ENCODE measurements around the gene MPRIP.

DNA sequence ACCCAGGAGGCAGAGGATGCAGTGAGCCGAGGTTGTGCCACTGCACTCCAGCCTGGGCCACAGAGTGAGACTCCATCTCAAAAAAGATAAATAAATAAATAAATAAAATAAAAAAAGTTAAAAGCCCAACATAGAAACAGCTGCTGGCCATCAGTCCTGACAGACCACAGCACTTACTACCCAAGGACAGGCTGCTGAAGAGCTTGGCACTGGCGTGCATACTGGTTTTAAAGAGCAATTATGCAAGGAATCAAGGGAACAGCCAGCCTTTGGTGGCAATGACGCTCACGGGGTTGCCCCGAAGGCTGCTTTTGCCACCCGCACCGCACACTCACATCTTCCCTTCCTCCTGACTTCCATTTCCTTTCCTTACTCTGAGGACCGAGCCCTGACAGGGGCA is 159.7 kb downstream of the MPRIP start:
- TF ChIP-seq CTCF (IDR thresholded peaks at IDR 0.05), result no peak
- TF ChIP-seq POLR2A (IDR thresholded peaks at IDR 0.05), result no peak

Data from esophagus squamous epithelium (tissue), 4 donors.